GM12878 (cell line): Measurements from ENCODE around the gene WNT5B.

ENCODE experiments used
- CTCF ChIP-seq, 3 experiments: IDR thresholded peaks in 2 of 3; conservative IDR thresholded peaks in 1 of 3; 2 replicates each; pipeline ENCODE4 v1.5.1; 2011; ENCODE audit warnings: low read depth in 3 of 3, low read length in 3 of 3, mild to moderate bottlenecking in 3 of 3, control low read depth in 2 of 3, moderate library complexity in 2 of 3, inconsistent platforms in 1 of 3, mixed read lengths in 1 of 3; ENCODE audit not compliant: control insufficient read depth in 2 of 3, insufficient read depth in 1 of 3; ENCODE audit errors: extremely low read depth in 1 of 3
- ELK1 ChIP-seq: IDR thresholded peaks from 2 replicates; pipeline ENCODE4 v1.6.1; 2012; ENCODE audit warnings: low read depth, low read length, improper control_type of control experiment

- TF ChIP-seq CTCF (IDR thresholded peaks at IDR 0.05 in 2 of 3, conservative IDR thresholded peaks at IDR 0.05 in 1 of 3; ENCODE audit: control insufficient read depth in 2 of 3, extremely low read depth in 1 of 3, insufficient read depth in 1 of 3, low read depth in 3 of 3, low read length in 3 of 3): no peak
- TF ChIP-seq ELK1: no peak
Measured at GRCh38 chr12:1595690-1596347, 33.2 kb upstream of the WNT5B start.
